Measurements from ENCODE around the gene SLC46A2.

- TF ChIP-seq CTCF (IDR thresholded peaks at IDR 0.05; ENCODE audit: poor library complexity, severe bottlenecking) (no peak), EP300 (conservative IDR thresholded peaks at IDR 0.05; ENCODE audit: poor library complexity, severe bottlenecking) (no peak)
Observed at GRCh38 chr9:112833081-112833480, 57.6 kb downstream of the SLC46A2 start.

All from neural cell (in vitro differentiated cells).